SU-DHL-6 (cell line): ENCODE results near the gene SUMO4.

ENCODE experiments used
- EZH2phosphoT487 ChIP-seq: fragments of 200-600 bp; sonication (generic), shearing (Covaris generic); conservative IDR thresholded peaks from 2 replicates; pipeline ENCODE4 v1.6.1; 2018; ENCODE audit warnings: mild to moderate bottlenecking, antibody characterized with exemption, low read length, moderate library complexity, mixed read lengths
- TF ChIP-seq, protein P1 (sequence below): fragments of 200-600 bp; sonication (generic); IDR thresholded peaks from one replicate; pipeline ENCODE4 v1.5.1; 2017; ENCODE audit warnings: antibody characterized with exemption, mild to moderate bottlenecking, low read length, moderate library complexity; ENCODE audit not compliant: insufficient read depth, poor library complexity, severe bottlenecking

DNA sequence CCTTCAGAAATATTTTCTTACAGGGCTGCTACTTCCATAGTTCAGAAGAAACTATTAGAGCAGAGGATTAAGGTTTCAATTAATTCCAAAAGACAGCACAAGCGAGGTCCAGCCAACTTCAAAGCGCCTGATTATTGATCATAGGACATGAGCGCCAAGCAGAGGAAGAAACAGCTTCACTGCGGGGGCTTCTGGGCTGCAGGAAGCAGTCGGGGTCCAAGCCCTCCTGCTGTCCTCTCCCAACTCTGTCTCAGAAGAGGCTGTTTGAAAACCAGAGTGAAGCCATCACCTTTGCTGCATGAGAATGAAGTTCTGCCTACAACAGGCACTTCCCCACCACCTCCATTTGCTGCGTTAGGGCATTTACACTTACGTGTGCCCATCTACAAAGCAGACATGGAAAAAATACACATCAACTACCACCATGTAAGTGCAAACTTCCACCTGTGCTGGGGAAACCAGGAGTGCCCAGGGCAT lies 23.9 kb downstream of the SUMO4 start:
- TF ChIP-seq, protein P1, sequence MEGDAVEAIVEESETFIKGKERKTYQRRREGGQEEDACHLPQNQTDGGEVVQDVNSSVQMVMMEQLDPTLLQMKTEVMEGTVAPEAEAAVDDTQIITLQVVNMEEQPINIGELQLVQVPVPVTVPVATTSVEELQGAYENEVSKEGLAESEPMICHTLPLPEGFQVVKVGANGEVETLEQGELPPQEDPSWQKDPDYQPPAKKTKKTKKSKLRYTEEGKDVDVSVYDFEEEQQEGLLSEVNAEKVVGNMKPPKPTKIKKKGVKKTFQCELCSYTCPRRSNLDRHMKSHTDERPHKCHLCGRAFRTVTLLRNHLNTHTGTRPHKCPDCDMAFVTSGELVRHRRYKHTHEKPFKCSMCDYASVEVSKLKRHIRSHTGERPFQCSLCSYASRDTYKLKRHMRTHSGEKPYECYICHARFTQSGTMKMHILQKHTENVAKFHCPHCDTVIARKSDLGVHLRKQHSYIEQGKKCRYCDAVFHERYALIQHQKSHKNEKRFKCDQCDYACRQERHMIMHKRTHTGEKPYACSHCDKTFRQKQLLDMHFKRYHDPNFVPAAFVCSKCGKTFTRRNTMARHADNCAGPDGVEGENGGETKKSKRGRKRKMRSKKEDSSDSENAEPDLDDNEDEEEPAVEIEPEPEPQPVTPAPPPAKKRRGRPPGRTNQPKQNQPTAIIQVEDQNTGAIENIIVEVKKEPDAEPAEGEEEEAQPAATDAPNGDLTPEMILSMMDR, result no peak
- no peak for TF ChIP-seq EZH2phosphoT487
